Fibroblast of lung (primary cell): ENCODE data around the gene TREML2.

ENCODE experiments used
- CTCF ChIP-seq, 2 donors: IDR thresholded peaks in 1 of 2; conservative IDR thresholded peaks in 1 of 2; 1 replicate in 1 of 2; 2 replicates in 1 of 2; pipeline ENCODE4 v1.5.1; 2011 to 2012; ENCODE audit warnings: low read length in 2 of 2, control low read depth in 1 of 2, inconsistent platforms in 1 of 2, low read depth in 1 of 2, mild to moderate bottlenecking in 1 of 2
- EZH2 ChIP-seq: IDR thresholded peaks from 2 replicates; pipeline ENCODE4 v1.5.1; 2012; ENCODE audit warnings: low read length, control low read depth, mild to moderate bottlenecking; ENCODE audit errors: missing control alignments

- TF ChIP-seq CTCF (conservative IDR thresholded peaks at IDR 0.05 in 1 of 2, IDR thresholded peaks at IDR 0.05 in 1 of 2; ENCODE audit: low read depth in 1 of 2, low read length in 2 of 2), result no peak
- no peak for TF ChIP-seq EZH2
Measured at GRCh38 chr6:41163419-41163717, 37.6 kb downstream of the TREML2 start.
